NCI-H2196 treated with DMSO at 0.1 percent for 48 hours (cell line): Measurements from ENCODE around the gene LBP.
A peak's percentile ranks its signal among the peaks of the same experiment; 100 is the strongest.
"Not testable (repeated sequence)": the region's sequence is repeated elsewhere in the genome, so short reads cannot be mapped to it uniquely, and the experiment has no call there.

Experiments used
- DNase-seq: peaks from one replicate; lab custom pipeline; 2025; ENCODE audit not compliant: unreplicated experiment; lab: John Stamatoyannopoulos, UW

LBP gene

GRCh38 chr20:38392356-38392755 lies 46.1 kb downstream of the LBP start:
- no peak for DNase-seq

- no peak for DNase-seq
Observed at GRCh38 chr20:38393259-38393658, 47.0 kb downstream of the LBP start.

- no peak for DNase-seq
Observed at GRCh38 chr20:38395165-38395564, 48.9 kb downstream of the LBP start.

- not testable (repeated sequence) for DNase-seq
Observed at GRCh38 chr20:38395751-38396395, 49.6 kb downstream of the LBP start.

GRCh38 chr20:38402089-38402488 lies 55.8 kb downstream of the LBP start:
- no peak for DNase-seq

- no peak for DNase-seq
Observed at GRCh38 chr20:38402816-38403215, 56.5 kb downstream of the LBP start.

- no peak for DNase-seq
Observed at GRCh38 chr20:38404016-38404415, 57.7 kb downstream of the LBP start.

GRCh38 chr20:38405132-38405531 lies 58.9 kb downstream of the LBP start:
- no peak for DNase-seq

GRCh38 chr20:38406476-38406875 lies 60.2 kb downstream of the LBP start:
- DNase-seq = no peak

- no peak for DNase-seq
Observed at GRCh38 chr20:38407321-38407720, 61.0 kb downstream of the LBP start.

GRCh38 chr20:38407822-38408221 lies 61.5 kb downstream of the LBP start:
- not testable (repeated sequence) for DNase-seq

GRCh38 chr20:38412877-38413577 lies 66.7 kb downstream of the LBP start:
- DNase-seq = no peak

- no peak for DNase-seq
Observed at GRCh38 chr20:38414769-38415450, 68.6 kb downstream of the LBP start.

- DNase-seq = peak; percentile 16
Observed at GRCh38 chr20:38418509-38419204, 72.4 kb downstream of the LBP start.

GRCh38 chr20:38420388-38421085 lies 74.3 kb downstream of the LBP start:
- no peak for DNase-seq

GRCh38 chr20:38421915-38422314 lies 75.6 kb downstream of the LBP start:
- DNase-seq = no peak

GRCh38 chr20:38423541-38423940 lies 77.3 kb downstream of the LBP start:
- no peak for DNase-seq

GRCh38 chr20:38424401-38424800 lies 78.1 kb downstream of the LBP start:
- no peak for DNase-seq

- no peak for DNase-seq
Observed at GRCh38 chr20:38426006-38426897, 80.0 kb downstream of the LBP start.
